CD4-positive, alpha-beta memory T cell (primary cell): Measurements from ENCODE around the gene BCS1L. TPM values are rescaled to one million over a fixed set of nuclear protein-coding genes. Genes with fewer than 3 reads are reported as not detected.
A peak's percentile ranks its signal among the peaks of the same experiment; 100 is the strongest.

Experiments
- CTCF ChIA-PET: fragments of 350-600 bp; sonication (Branson Sonifier 250); formaldehyde crosslinking; loops from one replicate; lab custom pipeline; 2021; ENCODE audit warnings: inconsistent platforms; ENCODE audit not compliant: partially characterized antibody; lab: Charles Lee
- POLR2A ChIA-PET: fragments of 350-600 bp; sonication (Branson Sonifier 250); formaldehyde crosslinking; loops from one replicate; lab custom pipeline; 2021; ENCODE audit not compliant: partially characterized antibody; lab: Charles Lee
- DNase-seq, 5 donors: peaks; one replicate each; pipeline versions ENCODE4 v3.0.0 to v3.0.0-alpha.2; 2020 to 2022; ENCODE audit warnings: mixed read lengths in 1 of 5
- H3K27ac ChIP-seq: one replicate; pipeline ENCODE4 v1.7.0; 2013; ENCODE audit warnings: low read depth, low read length
- H3K27me3 ChIP-seq: 2 replicates; pipeline ENCODE4 v1.7.0; 2013; ENCODE audit warnings: mild to moderate bottlenecking, low read length, moderate library complexity; ENCODE audit not compliant: insufficient read depth
- H3K36me3 ChIP-seq: 2 replicates; pipeline ENCODE4 v1.7.0; 2013; ENCODE audit warnings: mild to moderate bottlenecking, low read length, moderate library complexity; ENCODE audit not compliant: insufficient read depth
- H3K4me1 ChIP-seq: 2 replicates; pipeline ENCODE4 v1.7.0; 2013; ENCODE audit warnings: mild to moderate bottlenecking, low read length, moderate library complexity; ENCODE audit not compliant: insufficient read depth
- H3K4me3 ChIP-seq, 2 donors: one replicate each; pipeline ENCODE4 v1.7.0; 2013; ENCODE audit warnings: low read length in 2 of 2, mild to moderate bottlenecking in 1 of 2
- H3K9me3 ChIP-seq, 2 donors: one replicate each; pipeline ENCODE4 v1.7.0; 2013; ENCODE audit warnings: low read length in 2 of 2, control low read depth in 1 of 2; ENCODE audit not compliant: control insufficient read depth in 1 of 2
- H3K27ac Mint-ChIP-seq, 7 donors: one replicate each; pipeline ENCODE4 v1.8.0; 2020 to 2021; ENCODE audit warnings: mixed read lengths in 7 of 7, mild to moderate bottlenecking in 6 of 7, inconsistent platforms in 3 of 7, moderate library complexity in 3 of 7
- H3K27me3 Mint-ChIP-seq, 2 donors: one replicate each; pipeline ENCODE4 v1.8.0; 2020 to 2021; ENCODE audit warnings: mixed read lengths in 2 of 2
- H3K36me3 Mint-ChIP-seq, 2 donors: one replicate each; pipeline ENCODE4 v1.8.0; 2020 to 2021; ENCODE audit warnings: mixed read lengths in 2 of 2, inconsistent platforms in 1 of 2, mild to moderate bottlenecking in 1 of 2
- H3K4me1 Mint-ChIP-seq, 4 donors: one replicate each; pipeline ENCODE4 v1.8.0; 2020 to 2021; ENCODE audit warnings: mixed read lengths in 4 of 4, mild to moderate bottlenecking in 1 of 4
- H3K4me3 Mint-ChIP-seq, 8 donors: one replicate each; pipeline ENCODE4 v1.8.0; 2020 to 2021; ENCODE audit warnings: mixed read lengths in 8 of 8, mild to moderate bottlenecking in 7 of 8, moderate library complexity in 6 of 8, inconsistent platforms in 3 of 8
- H3K9me3 Mint-ChIP-seq, 8 donors: one replicate each; pipeline ENCODE4 v1.8.0; 2020 to 2021; ENCODE audit warnings: mixed read lengths in 8 of 8, mild to moderate bottlenecking in 5 of 8, inconsistent platforms in 3 of 8, moderate library complexity in 1 of 8
- intact Hi-C: fragments of 100-400 bp; cut with micrococcal nuclease; formaldehyde crosslinking; loops from one replicate; pipeline ENCODE4 v1.15.1; 2023
- polyA plus RNA-seq, 2 donors: library from polyadenylated mRNA; unstranded; fragments of 300-500 nt; fragmentation: Illumina TruSeq; gene quantifications; one replicate each; pipeline ENCODE4 v1.2.3, GENCODE V29; 2021
- total RNA-seq, 2 experiments: library from RNA; stranded (reverse); gene quantifications; one replicate each; pipeline ENCODE4 v1.2.3, GENCODE V29; 2021

The BCS1L gene, protein sequence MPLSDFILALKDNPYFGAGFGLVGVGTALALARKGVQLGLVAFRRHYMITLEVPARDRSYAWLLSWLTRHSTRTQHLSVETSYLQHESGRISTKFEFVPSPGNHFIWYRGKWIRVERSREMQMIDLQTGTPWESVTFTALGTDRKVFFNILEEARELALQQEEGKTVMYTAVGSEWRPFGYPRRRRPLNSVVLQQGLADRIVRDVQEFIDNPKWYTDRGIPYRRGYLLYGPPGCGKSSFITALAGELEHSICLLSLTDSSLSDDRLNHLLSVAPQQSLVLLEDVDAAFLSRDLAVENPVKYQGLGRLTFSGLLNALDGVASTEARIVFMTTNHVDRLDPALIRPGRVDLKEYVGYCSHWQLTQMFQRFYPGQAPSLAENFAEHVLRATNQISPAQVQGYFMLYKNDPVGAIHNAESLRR
- 10 to 100 TPM; 53.0 to 57.2 TPM for total RNA-seq
- polyA plus RNA-seq = 10 to 100 TPM; 13.9 to 18.2 TPM

DNA sequence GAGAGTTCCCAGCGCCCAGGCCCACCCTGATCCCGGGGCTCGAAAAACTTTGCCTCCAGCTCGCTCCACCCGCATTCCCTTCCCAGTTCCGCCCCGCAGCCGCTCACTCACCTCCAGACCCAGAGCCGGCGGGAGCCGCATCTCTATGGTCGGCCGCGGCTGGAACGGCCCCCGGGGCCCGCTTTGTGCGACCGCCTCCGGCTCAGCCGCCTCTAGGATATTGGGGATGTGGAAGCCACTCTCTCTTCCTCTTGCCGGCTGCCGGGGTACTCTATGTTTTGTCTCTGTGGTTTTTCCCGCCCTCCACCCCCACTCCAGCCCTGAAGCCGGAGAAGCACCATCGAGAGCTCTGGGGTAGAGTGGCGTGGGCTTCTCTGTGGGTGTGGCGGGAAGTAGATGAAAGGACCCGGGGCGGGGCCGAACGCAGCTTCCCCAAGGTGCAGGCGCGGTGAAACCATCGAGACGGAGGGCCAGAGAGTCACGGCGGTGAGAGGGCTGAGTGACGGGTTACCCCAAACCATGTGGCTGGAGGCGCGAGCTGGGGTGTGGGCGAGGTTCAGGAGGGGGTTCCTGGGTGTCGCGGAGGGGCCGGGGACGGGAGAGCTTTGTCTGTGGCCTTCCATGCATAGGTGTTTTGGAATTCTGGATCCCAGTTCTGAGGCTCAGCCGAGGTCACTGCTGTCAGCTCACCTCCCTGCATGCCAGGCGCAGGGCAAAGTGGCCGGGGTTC, at the start of gene BCS1L, which contains the start of gene ZNF142:
TSS of gene BCS1L (plus strand) at position 426 of the 730 bp plus-strand sequence. CDS start 1,305 bp downstream, outside the sequence.
TSS of gene ZNF142 (minus strand) at position 366 of the 730 bp plus-strand sequence. CDS start 3,194 bp downstream, outside the sequence.
- Histone ChIP-seq H3K4me1 (peaks cover 28% of the 10 kb centered on the region), H3K4me3 (peak within 1 kb of the TSS; percentile 50 to 78), H3K9me3 (no peaks in the 10 kb centered on the region), H3K27me3 (no peaks in the 10 kb centered on the region), H3K27ac (peak within 1 kb of the TSS; percentile 71), H3K36me3 (peaks cover 50% of the 10 kb centered on the region)
- intact Hi-C loops = loop anchor here (1.0 to 5.0 kb wide), 10 partner anchors 11 to 729 kb away; partner anchors contain the start of genes AAMP, CNOT9, CTDSP1 and PNKD
- H3K27ac Mint-ChIP-seq = peak within 1 kb of the TSS; percentile 92 to 98 (median 94)
- ChIA-PET CTCF (interaction anchor here (0.9 to 5.5 kb wide), 18 partner anchors 10 to 729 kb away, joined by 3 to 51 read pairs (median 4); partner anchors contain the start of genes DNPEP, RNF25, STK36 and TTLL4), POLR2A (interaction anchor here (0.7 to 3.4 kb wide), 19 partner anchors 9 to 839 kb away, joined by 3 to 67 read pairs (median 6); partner anchors contain the start of genes AAMP, CNPPD1, DNPEP and GMPPA)
- peaks cover 25 to 64% of the 10 kb centered on the region in 2 donors for H3K36me3 Mint-ChIP-seq
- peaks cover 0 to 4% (median 0%) of the 10 kb centered on the region in 8 donors for H3K9me3 Mint-ChIP-seq
- H3K4me1 Mint-ChIP-seq = peaks cover 17 to 37% (median 31%) of the 10 kb centered on the region in 4 donors
- no peaks in the 10 kb centered on the region for H3K27me3 Mint-ChIP-seq
- H3K4me3 Mint-ChIP-seq = peak within 1 kb of the TSS; percentile 91 to 100 (median 93)
- peak; percentile 90 to 94 (median 92) for DNase-seq

DNA sequence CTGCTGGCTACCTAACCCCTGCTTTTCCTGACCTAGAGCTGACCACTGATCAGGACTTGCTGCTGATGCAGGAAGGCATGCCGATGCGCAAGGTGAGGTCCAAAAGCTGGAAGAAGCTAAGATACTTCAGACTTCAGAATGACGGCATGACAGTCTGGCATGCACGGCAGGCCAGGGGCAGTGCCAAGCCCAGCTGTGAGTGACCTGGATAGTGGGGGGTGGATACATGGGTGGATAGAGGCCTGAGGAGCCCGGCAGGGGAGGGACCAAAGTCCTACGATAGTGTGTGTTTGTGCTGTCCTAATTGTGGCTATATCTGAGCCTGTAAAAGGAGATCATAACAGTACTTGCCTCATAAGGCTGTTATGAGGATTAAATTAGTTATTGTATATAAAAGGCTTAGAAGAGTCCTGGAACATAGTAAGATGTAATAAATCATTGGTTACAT, 43.6 kb upstream of the BCS1L start:
- Histone ChIP-seq H3K27me3 (no peaks in the 10 kb centered on the region), H3K4me1 (no peaks in the 10 kb centered on the region), H3K4me3 (no peak overlapping the region), H3K27ac (no peak overlapping the region), H3K9me3 (no peaks in the 10 kb centered on the region), H3K36me3 (no peaks in the 10 kb centered on the region)
- no peaks in the 10 kb centered on the region for H3K9me3 Mint-ChIP-seq
- H3K27ac Mint-ChIP-seq = no peak overlapping the region
- H3K4me1 Mint-ChIP-seq = no peaks in the 10 kb centered on the region
- H3K4me3 Mint-ChIP-seq = no peak overlapping the region
- intact Hi-C loops = no loop called here
- DNase-seq = no peak
- CTCF ChIA-PET = interaction anchor here (1.0 kb wide), 1 partner anchor 9 kb away, joined by 3 read pairs; the partner anchor contains the start of gene PLCD4
- POLR2A ChIA-PET = no interaction called here
- no peaks in the 10 kb centered on the region for H3K36me3 Mint-ChIP-seq
- H3K27me3 Mint-ChIP-seq = peaks cover 0 to 2% of the 10 kb centered on the region in 2 donors

DNA sequence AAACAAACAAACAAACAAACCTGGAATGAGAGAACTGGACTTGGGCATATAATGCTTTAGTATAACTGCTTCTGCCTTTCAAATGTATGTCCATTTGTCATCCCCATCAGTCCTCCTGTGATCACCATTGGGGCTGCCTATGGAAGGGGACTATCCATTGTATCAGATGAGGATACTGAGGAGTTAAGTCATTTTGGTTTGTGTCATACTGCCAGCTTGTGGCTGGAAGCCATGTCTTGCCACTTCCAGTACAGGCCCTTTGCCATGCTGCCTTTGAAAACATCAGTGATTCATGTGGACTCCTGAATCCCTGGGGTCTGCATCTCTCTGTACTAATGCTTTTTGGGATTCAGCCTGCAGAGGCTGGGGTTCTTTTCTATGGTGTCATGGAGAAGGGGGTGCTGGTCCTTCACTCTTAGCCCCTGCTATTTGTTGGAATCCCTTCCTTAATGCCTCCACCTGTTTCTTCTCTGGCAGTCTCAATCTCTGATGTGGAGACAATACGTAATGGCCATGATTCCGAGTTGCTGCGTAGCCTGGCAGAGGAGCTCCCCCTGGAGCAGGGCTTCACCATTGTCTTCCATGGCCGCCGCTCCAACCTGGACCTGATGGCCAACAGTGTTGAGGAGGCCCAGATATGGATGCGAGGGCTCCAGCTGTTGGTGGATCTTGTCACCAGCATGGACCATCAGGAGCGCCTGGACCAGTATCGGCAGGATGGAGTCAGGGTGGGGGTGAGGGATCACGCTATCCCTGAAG, 41.2 kb upstream of the BCS1L start:
- H3K27ac Mint-ChIP-seq = no peak overlapping the region
- no peaks in the 10 kb centered on the region for H3K4me1 Mint-ChIP-seq
- H3K36me3 ChIP-seq = no peaks in the 10 kb centered on the region
- no peak overlapping the region for H3K4me3 Mint-ChIP-seq
- intact Hi-C loops = no loop called here
- peaks cover 0 to 2% (median 0%) of the 10 kb centered on the region in 8 donors for H3K9me3 Mint-ChIP-seq
- H3K4me1 ChIP-seq = no peaks in the 10 kb centered on the region
- H3K27me3 Mint-ChIP-seq = no peaks in the 10 kb centered on the region
- no peaks in the 10 kb centered on the region for H3K27me3 ChIP-seq
- H3K36me3 Mint-ChIP-seq = no peaks in the 10 kb centered on the region
- no peaks in the 10 kb centered on the region for H3K9me3 ChIP-seq
- ChIA-PET CTCF (interaction anchor here (1.4 kb wide), 1 partner anchor 10 kb away, joined by 5 read pairs; no protein-coding TSS in a partner anchor), POLR2A (no interaction called here)
- H3K27ac ChIP-seq = no peak overlapping the region
- no peak overlapping the region for H3K4me3 ChIP-seq
- DNase-seq = no peak

DNA sequence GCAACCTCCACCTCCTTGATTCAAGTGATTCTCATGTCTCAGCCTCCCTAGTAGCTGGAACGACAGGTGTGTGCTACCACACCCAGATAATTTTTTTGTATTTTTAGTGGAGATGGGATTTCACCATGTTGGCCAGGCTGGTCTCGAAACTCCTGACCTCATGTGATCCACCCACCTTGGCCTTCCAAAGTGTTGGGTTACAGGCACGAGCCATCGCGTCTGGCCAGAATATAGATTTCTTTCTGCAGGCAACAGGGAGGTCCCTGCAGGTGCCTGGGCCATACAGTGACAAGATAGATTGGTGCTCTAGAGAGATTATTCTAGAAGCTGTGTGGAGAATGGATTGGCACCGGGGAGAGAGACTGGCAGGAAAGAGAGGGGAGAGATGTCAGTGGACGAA, 38.5 kb upstream of the BCS1L start:
- no peaks in the 10 kb centered on the region for H3K36me3 Mint-ChIP-seq
- H3K27me3 Mint-ChIP-seq = no peaks in the 10 kb centered on the region
- ChIA-PET POLR2A (no interaction called here), CTCF (no interaction called here)
- Histone ChIP-seq H3K36me3 (no peaks in the 10 kb centered on the region), H3K27ac (no peak overlapping the region), H3K27me3 (no peaks in the 10 kb centered on the region), H3K9me3 (no peaks in the 10 kb centered on the region), H3K4me3 (no peak overlapping the region), H3K4me1 (no peaks in the 10 kb centered on the region)
- H3K9me3 Mint-ChIP-seq = peaks cover 0 to 2% (median 0%) of the 10 kb centered on the region in 8 donors
- no peaks in the 10 kb centered on the region for H3K4me1 Mint-ChIP-seq
- no peak overlapping the region for H3K4me3 Mint-ChIP-seq
- no peak for DNase-seq
- no peak overlapping the region for H3K27ac Mint-ChIP-seq
- intact Hi-C loops = no loop called here

DNA sequence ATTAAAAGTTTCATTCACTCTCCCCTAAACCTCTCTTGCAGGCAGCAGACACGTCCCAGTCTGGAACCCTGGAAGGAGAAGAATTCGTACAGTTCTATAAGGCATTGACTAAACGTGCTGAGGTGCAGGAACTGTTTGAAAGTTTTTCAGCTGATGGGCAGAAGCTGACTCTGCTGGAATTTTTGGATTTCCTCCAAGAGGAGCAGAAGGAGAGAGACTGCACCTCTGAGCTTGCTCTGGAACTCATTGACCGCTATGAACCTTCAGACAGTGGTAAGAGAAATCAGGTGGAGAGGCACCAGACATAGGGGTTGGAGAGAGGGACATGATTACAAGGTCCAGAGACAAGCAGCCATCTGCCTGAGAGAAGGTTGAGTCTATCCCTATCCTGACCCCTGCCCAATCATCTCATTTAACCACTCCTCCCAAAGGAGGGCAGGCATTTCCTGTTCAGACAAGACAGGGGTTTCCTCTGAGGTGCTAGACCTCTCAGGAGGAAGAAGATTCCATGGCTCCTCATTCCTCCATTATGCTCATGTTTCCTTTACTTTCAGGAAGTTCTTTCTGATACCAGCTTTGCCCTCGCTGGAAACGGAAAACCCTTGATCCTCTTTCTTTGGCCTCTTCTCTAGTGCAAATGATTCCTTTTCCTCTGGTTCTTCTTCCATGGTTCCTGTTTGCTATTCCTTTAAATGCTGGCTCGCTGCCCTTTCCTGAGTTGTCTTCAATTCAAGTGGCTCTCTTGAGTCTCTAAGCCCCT, 36.7 kb upstream of the BCS1L start:
- Mint-ChIP-seq H3K27me3 (no peaks in the 10 kb centered on the region), H3K36me3 (no peaks in the 10 kb centered on the region), H3K9me3 (peaks cover 0 to 2% (median 0%) of the 10 kb centered on the region in 8 donors), H3K4me3 (no peak overlapping the region), H3K4me1 (no peaks in the 10 kb centered on the region), H3K27ac (peak overlapping the region in 1 of 7 donors; percentile 70)
- Histone ChIP-seq H3K9me3 (no peaks in the 10 kb centered on the region), H3K36me3 (no peaks in the 10 kb centered on the region), H3K27ac (no peak overlapping the region), H3K4me1 (no peaks in the 10 kb centered on the region), H3K27me3 (no peaks in the 10 kb centered on the region), H3K4me3 (no peak overlapping the region)
- CTCF ChIA-PET = no interaction called here
- intact Hi-C loops = no loop called here
- DNase-seq = no peak
- POLR2A ChIA-PET = no interaction called here

DNA sequence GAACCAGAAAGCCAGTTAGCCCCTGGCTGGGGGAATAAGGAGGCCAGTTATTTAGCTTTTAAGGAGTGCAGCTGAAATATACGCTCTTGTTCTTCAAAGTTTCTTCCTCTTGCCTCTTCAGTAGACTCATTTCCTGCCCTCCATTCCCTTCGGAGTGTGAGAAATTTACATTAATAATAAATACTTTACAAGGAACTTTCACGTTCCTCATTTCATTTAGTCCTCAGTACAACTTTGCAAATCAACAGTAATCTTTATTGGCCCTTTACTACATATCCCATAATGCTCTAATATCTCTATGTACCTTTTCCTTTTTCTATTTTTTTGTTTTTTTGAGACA, 36.1 kb upstream of the BCS1L start:
- H3K36me3 Mint-ChIP-seq = no peaks in the 10 kb centered on the region
- Histone ChIP-seq H3K36me3 (no peaks in the 10 kb centered on the region), H3K27me3 (no peaks in the 10 kb centered on the region), H3K4me3 (no peak overlapping the region), H3K27ac (no peak overlapping the region), H3K4me1 (no peaks in the 10 kb centered on the region), H3K9me3 (no peaks in the 10 kb centered on the region)
- POLR2A ChIA-PET = no interaction called here
- H3K9me3 Mint-ChIP-seq = peaks cover 0 to 2% (median 0%) of the 10 kb centered on the region in 8 donors
- H3K4me3 Mint-ChIP-seq = no peak overlapping the region
- CTCF ChIA-PET = no interaction called here
- no peak overlapping the region for H3K27ac Mint-ChIP-seq
- H3K4me1 Mint-ChIP-seq = no peaks in the 10 kb centered on the region
- no peak for DNase-seq
- H3K27me3 Mint-ChIP-seq = no peaks in the 10 kb centered on the region
- intact Hi-C loops = no loop called here
